Measurements from ENCODE around the gene WDR12. TPM values are rescaled to one million over a fixed set of nuclear protein-coding genes. Genes with fewer than 3 reads are reported as not detected.

The WDR12 gene
- total and polyA plus RNA-seq, 2 of the 13 experiments (the other 11 are each of a cell fraction or from before 2014, with no cell fraction given) = 94.4 to 216 TPM

- TF ChIP-seq ZNF276 (CRISPR knock-in tag; IDR thresholded peaks at IDR 0.05; ENCODE audit: low read depth) = peak; percentile 37; the same call in 1 of the 2 replicates
- 0 out of 2 replicates have a peak, but pooled peaks have one; percentile 2 for TF ChIP-seq ZNF292 (CRISPR knock-in tag; IDR thresholded peaks at IDR 0.05; ENCODE audit: borderline replicate concordance, low read depth)
- TF ChIP-seq ZNF460 (CRISPR knock-in tag; IDR thresholded peaks at IDR 0.05; ENCODE audit: borderline replicate concordance) = no peak
- peak; percentile 62; the same call in 1 of the 2 replicates for TF ChIP-seq ZNF772 (CRISPR knock-in tag; IDR thresholded peaks at IDR 0.05)
- peak; percentile 88; the same call in 1 of the 2 replicates for TF ChIP-seq ZNF225 (CRISPR knock-in tag; IDR thresholded peaks at IDR 0.05)
- TF ChIP-seq MAF1 (CRISPR knock-in tag; IDR thresholded peaks at IDR 0.05; ENCODE audit: borderline replicate concordance) = 0 out of 2 replicates have a peak, but pooled peaks have one; percentile 41
- TF ChIP-seq ZNF792 (CRISPR knock-in tag; IDR thresholded peaks at IDR 0.05) = peak; percentile 67; the same call in 1 of the 2 replicates
- TF ChIP-seq SP4 (CRISPR knock-in tag; IDR thresholded peaks at IDR 0.05) = peak; percentile 64
- TF ChIP-seq CBX1 (IDR thresholded peaks at IDR 0.05; ENCODE audit: low read depth) = no peak
- no peak for TF ChIP-seq SNAPC4 (CRISPR knock-in tag; IDR thresholded peaks at IDR 0.05)
- TF ChIP-seq ZNF614 (CRISPR knock-in tag; IDR thresholded peaks at IDR 0.05; ENCODE audit: borderline replicate concordance) = peak; percentile 58; the same call in 1 of the 2 replicates
- TF ChIP-seq THAP9 (CRISPR knock-in tag; IDR thresholded peaks at IDR 0.05; ENCODE audit: borderline replicate concordance) = no peak
- 0 out of 2 replicates have a peak, but pooled peaks have one; percentile 23 for TF ChIP-seq DDIT3 (CRISPR knock-in tag; IDR thresholded peaks at IDR 0.05)
- TF ChIP-seq ZNF749 (CRISPR knock-in tag; IDR thresholded peaks at IDR 0.05; ENCODE audit: borderline replicate concordance) = 0 out of 2 replicates have a peak, but pooled peaks have one; percentile 48
- peak; percentile 48 for TF ChIP-seq U2AF1 (optimal IDR thresholded peaks at IDR 0.05; ENCODE audit: low read depth, low read length)
Measured at GRCh38 chr2:202871300-202872141, 40.0 kb downstream of the WDR12 start, which contains the start of gene ICA1L (continued).
